Left renal cortex interstitium (tissue), 4 donors: ENCODE results near the gene NOL4L. TPM values are rescaled to one million over a fixed set of nuclear protein-coding genes. Genes with fewer than 3 reads are reported as not detected.

Source experiments
- DNase-seq, 4 donors: peaks; one replicate each; pipeline ENCODE4 v3.0.0-alpha.2; 2013; ENCODE audit warnings: low read depth in 4 of 4, low spot score in 2 of 4, missing footprints in 1 of 4
- polyA plus RNA-seq, 4 donors: library from polyadenylated mRNA; unstranded; fragments of 120-200 nt; gene quantifications; one replicate each; pipeline ENCODE4 v1.2.1, GENCODE V29; 2013; ENCODE audit not compliant: insufficient read length in 4 of 4

The NOL4L gene
- polyA plus RNA-seq, 4 donors, result 42.5 to 67.9 (median 55.9) TPM

GRCh38 chr20:32490942-32491763 lies 94.0 kb downstream of the NOL4L start:
- DNase-seq, result no peak

- DNase-seq, result no peak
These were observed 96.9 kb downstream of the NOL4L start for GRCh38 chr20:32488066-32488838.

DNA sequence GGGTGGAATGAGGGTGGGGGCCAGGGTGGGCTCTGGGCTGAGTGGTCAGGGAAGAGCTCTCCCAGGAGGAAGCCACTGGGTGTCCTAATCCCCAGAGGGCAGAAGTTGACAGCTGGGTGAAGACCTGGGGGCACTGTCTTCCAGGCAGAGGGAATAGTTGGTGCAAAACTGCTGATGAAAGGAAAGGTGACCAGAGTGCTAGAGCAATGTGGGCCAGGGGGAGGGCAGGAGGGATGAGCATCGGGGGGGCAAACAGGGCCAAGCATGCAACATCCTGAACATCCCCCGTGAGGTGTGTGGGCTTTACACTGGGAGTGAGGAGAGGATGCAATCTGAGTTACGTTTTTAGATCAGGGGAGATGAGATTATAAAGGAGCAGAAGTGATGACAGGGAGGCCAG lies 97.8 kb downstream of the NOL4L start:
- DNase-seq, result no peak

- no peak for DNase-seq
These were observed 99.2 kb downstream of the NOL4L start for GRCh38 chr20:32485770-32486478.

DNA sequence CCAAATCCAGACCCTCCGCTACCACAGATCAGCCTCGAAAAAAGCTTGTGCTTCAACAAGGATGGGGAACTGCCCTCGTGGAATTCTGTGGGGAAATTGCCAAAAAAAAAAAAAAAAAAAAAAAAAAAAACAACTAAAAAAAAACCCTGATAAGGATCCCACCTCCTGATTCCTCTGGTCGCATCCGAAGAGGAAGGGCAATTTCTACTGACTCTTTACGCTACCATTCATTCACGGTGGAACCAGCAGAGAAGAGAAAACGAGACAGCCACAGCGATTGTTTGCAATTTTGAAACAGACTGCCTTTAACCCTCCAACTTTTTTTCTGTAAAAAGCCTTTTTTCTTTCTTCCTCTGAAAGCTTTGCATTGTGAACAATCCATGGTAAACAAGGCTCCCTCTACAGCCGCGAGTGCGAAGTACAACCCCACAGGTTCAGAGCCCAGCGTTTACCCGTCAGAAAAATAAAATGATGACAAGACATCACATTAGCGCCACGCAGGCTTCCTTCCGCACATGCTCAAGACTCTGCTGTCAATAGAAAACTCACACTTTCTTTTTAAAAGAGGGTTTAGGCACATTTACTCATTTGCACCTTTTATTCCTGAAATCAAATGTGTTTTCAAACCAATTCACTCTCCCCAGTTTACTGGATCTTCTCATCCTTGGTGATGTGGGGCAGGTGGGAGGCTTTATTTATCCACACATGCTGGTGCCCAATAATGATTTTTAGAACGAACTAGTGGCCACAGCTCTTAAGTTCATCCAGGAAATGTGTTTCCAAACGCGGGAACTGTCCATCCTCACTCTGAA lies 100.0 kb downstream of the NOL4L start:
- peak in 2 of 4 donors; percentile 73 to 84 for DNase-seq

- no peak for DNase-seq
These were observed 100.7 kb downstream of the NOL4L start for GRCh38 chr20:32484225-32484957.

- DNase-seq, result peak in 1 of 4 donors; percentile 73
These were observed 101.5 kb downstream of the NOL4L start for GRCh38 chr20:32483351-32484224.

DNA sequence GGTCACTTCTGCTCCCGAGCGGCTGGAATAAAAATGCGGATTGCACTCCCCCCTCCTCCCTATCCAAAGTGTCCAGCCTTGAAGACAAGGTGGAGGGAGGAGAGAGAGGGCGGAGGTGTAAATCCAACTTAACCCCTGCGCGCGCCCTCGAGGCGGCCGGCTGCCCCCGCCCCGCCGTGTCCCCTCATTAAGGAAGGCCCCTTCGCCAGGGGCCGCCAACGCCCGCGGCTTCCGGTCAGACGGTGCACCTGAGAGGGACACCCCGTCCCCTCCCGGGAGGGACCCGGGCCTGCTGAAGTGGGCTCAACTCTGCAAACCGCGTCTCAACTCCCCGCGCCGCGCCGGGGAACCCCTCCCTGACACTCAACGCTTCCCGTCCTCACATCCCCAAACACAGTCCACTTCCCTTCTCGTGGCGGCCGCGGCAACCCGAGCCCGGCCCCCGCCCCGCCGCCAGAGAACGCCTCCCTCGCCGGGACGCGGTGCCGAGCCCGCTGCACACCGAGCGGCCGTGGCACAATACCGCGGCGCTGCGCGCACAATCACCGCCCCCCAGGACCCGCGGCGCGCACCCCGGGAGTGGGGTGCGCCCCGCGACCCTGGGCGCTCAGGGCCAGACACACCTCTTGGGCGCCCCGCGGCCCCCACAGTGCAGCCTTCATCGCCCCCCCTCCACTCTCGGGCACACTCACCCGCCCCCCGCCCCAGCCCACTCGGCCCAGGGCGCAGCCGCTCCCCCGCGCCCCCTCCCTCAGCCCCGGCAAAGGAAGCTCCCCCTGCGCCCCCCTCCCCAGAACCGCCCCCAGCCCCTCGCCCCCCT lies 102.5 kb downstream of the NOL4L start:
- DNase-seq, result no peak

GRCh38 chr20:32482143-32482441 lies 103.0 kb downstream of the NOL4L start:
- DNase-seq, result no peak

GRCh38 chr20:32481311-32482142 lies 103.6 kb downstream of the NOL4L start:
- no peak for DNase-seq

DNA sequence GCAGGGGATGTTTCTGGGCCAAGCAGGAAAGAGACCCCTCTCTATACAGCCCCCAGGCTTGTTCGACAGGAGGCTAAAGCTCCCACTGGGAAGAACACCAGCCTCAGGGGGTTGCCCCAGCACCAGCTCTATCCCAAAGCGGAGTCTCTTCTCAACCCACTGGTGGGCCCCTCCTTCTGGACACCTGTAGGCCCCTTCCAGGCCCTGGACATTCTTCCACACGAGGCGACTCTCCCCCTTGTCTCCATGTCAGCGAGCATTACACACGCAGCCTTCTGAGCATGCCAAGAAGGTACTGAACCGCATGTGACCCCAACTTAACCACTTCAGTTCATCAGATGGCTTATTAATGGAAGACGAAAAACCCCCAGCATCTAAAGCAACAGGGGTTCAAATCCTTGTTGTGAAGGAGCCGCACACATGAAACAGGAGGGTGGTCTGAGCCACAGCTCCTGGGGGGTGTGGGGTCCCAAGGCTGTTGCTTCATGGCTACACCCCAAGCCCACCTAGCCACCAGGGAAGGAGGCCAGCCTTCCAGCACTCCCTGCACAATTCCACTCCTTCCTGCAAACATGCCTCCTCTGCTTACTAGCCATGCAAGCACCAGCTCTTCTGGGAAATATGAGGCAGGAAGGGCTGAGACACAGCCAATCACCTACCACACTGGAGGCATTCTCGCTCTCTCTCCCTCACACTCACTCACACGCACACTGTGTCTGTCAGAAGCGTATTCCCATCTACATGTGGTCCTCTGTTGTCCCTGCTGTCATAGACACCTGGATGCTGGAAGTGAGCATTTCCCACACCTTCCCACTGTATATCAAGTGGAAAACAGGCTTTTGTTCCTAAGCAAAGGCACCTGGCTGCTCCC lies 104.5 kb downstream of the NOL4L start:
- no peak for DNase-seq

- no peak for DNase-seq
These were observed 105.4 kb downstream of the NOL4L start for GRCh38 chr20:32479697-32480171.

GRCh38 chr20:32479012-32479411 lies 106.1 kb downstream of the NOL4L start:
- DNase-seq, result no peak

DNA sequence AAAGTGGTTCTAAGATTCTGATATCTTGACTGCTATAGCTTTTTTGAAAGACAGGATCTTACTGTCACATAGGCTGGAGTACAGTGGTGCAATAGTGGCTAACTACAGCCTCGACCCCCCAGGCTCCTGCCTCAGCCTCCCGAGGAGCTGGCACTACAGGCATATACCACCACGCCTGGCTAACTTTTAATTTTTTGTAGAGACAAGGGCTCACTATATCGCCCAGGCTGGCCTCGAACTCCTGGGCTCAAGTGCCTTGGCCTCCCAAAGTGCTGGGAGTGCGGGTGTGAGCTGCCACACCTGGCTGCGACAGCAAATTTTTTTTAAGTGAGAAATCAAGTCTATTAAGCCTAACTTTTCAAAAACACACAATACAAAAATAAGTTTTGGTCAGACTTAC lies 106.6 kb downstream of the NOL4L start:
- DNase-seq, result no peak

- no peak for DNase-seq
These were observed 107.3 kb downstream of the NOL4L start for GRCh38 chr20:32477594-32478512.
